Pons (tissue), 1 donor: Measurements from ENCODE around the gene LMF1.

Source experiments
- DNase-seq: peaks from one replicate; pipeline ENCODE4 v3.0.0-alpha.2; 2016; ENCODE audit warnings: low spot score

Gene LMF1

GRCh38 chr16:881219-882097 lies 89.3 kb downstream of the LMF1 start:
- DNase-seq: no peak

- no peak for DNase-seq
Measured at GRCh38 chr16:880471-881171, 90.2 kb downstream of the LMF1 start.

DNA sequence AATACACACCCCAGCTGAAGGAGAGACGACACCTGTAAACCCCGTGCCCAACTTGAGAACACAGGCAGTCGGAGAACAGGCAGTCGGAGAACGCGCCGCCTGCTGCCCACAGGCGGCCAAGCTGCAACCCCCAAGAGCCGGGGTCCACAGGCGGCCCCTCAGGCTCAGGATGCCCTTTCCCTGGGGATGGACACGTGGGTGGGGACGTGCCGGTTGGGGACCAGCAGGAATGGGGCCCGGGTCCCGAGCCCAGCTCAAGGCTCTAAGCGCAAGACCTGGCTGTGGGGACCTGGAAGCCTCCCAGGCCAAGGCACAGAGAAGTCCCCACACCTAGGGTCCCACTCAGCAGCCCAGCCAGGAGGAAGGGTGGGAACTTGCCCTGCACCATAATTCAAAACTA lies 90.8 kb downstream of the LMF1 start:
- no peak for DNase-seq

DNA sequence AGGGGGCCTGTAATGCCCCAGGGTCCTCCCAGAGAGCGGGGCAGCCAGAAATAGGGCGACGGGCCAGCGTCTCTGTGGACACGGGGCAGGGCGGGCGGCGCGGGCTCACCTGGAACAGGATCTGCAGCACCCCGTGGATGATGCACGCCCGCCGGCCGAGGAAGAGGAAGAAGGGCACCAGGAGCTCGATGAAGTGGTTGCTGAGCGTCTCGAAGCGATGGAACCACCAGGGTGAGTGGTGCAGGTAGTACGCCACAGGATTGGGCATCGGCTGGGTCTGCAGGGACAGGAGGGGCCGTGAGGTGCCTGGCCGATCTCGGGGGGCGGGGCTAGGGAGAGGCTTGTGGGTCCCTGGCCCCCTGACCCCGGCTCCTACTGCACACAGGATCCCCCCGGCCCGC lies 91.3 kb downstream of the LMF1 start:
- no peak for DNase-seq

DNA sequence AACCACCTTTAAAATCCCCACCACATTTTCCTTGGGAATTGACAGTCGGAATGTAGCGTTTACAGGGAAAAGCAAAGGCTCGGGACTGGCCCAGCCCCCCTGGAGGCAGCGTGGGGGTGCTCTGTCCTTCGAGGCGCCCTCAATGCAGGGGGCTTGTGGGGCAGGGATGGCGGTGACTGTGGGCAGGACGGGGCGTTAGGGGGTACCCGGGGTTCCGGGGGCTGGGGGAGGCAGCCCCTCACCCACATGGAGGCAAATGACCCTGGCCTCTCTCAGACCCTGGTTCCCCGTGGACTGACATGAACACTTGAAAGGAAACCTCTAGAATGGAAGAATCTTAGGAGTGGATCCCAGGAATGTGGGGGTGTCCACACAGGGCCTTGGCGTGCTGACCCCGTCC lies 91.9 kb downstream of the LMF1 start:
- no peak for DNase-seq

GRCh38 chr16:878072-878784 lies 92.6 kb downstream of the LMF1 start:
- no peak for DNase-seq

GRCh38 chr16:877242-878071 lies 93.3 kb downstream of the LMF1 start:
- no peak for DNase-seq

DNA sequence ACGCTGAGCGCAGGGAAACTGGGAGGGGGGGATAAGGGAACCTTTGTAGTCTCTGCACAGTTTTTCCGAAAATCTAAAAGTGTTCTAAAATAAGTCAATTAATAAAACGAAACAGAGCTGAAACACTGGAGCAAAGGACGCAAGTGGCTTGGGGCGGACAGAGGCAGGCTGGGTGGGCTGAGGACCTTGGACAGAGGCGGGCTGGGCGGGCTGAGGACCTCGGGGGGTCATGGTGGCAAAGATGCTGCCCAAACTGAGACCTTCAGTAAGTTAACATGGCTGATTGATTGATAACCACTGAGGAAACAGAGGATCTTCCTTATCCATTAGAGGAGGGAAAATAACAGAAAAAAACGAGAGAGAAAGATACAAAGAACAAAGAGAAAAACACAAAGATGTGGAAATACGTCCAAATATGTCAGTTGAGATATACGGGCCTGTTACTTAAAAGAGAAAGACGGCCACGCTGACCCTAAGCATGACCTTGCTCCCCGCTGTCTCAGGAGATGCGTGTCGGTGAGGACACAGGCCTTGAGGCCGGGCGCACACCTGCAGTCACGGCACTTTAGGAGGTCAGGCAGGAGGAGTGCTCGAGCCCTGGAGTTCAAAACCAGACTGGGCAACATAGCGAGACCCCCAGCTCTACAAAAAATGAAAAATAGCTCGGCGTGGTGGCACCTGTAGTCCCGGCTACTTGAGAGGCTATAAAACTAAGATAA lies 94.1 kb downstream of the LMF1 start:
- DNase-seq: no peak

GRCh38 chr16:876041-876335 lies 94.8 kb downstream of the LMF1 start:
- no peak for DNase-seq

DNA sequence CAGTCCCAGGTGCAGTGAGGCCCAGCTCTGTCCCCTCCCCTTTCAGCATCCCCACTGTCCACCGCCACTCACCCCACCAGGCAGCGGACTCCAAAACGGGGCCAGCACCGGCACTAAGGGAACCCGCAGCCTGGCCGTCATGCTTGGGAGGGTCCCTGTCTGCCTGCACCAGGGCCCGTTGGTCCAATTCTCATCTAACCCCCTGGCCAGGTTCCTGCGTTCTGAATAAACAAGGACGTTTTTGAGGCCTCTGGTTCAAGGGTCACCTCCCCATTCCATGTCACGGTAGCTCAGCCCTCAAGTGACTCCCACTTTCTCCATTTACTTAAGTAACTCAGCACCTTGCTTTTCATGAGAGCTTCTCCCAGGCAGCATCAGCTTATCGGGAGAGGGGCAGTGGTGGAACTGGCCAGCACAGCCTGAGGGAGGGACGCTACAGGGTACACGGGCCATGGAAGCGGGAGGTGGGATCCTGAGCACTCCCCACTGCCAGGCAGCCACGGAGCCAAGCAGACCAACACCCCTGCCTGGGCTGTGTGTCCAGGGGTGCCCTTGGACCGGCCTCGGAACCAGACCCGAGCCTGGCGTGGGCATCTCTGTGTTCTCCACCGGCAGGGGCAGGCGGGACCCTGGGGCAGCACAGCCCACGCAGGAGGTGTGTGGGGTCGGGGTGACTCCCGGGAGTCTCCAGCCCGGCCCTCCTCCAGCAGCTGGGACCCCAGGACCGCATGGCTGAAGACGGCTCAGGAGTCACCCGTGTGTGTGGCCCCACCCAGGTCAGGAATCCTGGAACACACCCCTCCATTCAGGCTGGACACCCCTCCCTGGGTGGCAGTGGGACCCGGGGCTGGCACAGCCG lies 95.4 kb downstream of the LMF1 start:
- DNase-seq: no peak

DNA sequence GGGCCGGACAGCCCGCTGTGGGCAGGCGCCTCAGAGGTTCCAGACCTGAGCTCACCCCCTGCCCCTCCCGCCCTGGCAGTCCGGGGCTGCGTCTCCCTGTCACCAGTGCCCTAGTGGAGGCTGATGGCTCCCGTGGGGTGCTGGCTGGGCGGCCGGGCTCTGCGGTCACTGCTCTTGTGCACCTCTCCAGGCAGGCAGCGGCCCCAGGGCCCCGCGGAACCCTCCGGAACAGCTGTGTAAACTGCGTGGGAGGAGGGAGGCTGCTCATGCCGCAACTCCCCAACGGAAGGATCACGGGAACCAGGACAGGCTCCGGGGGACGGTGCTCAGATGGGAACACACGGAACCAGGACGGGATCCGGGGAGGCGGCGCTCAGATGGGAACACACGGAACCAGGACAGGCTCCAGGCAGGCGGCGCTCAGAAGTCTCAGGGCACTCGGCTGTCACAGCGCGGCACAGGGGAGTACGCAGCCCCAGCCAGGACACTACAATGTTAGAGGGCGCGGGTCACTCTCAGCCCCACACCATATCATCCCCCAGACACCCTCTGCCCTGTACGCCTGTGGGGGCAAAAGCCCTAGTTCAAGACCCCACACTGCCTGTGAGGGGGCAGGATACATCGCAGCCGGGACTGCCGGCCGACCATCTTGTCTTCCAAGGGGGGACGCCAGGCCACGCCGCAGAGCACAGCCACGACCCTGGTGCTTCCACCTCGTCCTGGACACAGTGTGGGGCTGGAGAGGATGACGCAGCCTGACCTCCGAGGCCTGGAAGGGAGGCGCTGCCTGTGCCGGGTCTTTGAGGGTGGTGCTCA lies 96.2 kb downstream of the LMF1 start:
- no peak for DNase-seq

DNA sequence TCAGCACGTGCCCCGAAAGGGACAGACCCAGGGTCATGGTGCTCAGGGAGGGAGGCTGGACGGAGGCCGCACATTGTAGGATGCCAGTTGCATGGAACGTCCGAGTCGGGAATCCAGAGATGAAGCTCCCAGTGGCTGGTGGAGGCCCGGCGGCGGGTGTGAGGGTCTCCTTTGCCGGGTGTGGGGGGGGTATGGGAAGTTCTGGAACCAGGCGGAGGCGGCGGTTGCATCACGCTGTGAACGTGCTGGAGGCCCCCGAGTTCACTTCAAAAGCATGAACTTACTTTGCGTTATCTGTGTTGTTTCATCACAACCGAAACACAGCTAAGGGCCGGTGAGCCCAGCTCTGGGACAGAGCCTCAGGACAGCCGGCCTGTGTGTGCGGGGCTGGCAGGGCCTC lies 96.9 kb downstream of the LMF1 start:
- no peak for DNase-seq

GRCh38 chr16:873243-873661 lies 97.5 kb downstream of the LMF1 start:
- no peak for DNase-seq

GRCh38 chr16:872436-873242 lies 98.1 kb downstream of the LMF1 start:
- DNase-seq: no peak

- no peak for DNase-seq
Measured at GRCh38 chr16:871562-872345, 99.0 kb downstream of the LMF1 start.

DNA sequence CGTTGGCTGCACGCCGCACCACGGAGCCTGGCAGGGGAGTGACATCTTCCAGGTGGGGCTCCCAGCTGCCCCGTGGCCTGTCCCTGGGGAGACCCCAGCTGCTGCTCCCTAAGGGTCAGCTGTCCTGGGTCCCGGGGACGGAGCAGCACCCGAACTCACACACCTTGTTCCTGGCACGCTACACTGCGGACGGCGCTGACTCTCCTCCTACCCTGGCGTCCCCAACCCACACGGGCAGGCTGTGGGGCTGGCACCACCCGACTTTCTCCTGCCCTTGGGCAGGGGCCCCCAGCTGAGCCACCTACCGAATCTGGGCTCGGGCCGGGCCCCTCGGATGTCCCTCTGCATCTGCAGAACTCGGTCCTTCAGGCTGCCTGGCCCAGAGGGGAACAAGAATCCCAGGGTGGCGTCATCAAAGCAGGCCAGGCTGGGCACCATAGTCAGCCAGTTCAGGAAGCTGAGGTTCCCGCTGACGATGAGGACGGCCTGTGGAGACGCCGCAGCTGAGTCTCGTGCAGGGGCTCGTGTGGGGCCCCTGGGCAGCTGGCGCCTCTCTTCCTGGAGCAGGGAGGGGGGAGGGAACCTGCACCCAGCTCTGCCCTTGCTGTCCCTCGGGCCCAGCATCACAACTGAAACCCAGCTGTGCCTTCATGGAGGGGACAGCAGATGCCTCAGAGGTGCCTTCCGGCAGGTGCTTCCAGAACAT lies 99.8 kb downstream of the LMF1 start:
- DNase-seq: no peak
